ENCODE measurements around the gene CHKB.
A peak's percentile ranks its signal among the peaks of the same experiment; 100 is the strongest.

CHKB gene

GRCh38 chr22:50627642-50628542, 45.2 kb upstream of the CHKB start, which contains the start of gene ARSA:
Gene ARSA (minus strand): TSS chr22:50628152. CDS start chr22:50627779, 373 bp downstream.
- ChIA-PET POLR2A (interaction anchor here (0.7 to 1.6 kb wide), 7 partner anchors 9 to 120 kb away, joined by 3 to 8 read pairs (median 3); partner anchors contain the start of genes LMF2, NCAPH2 and SYCE3), CTCF (interaction anchor here (0.7 to 1.5 kb wide), 6 partner anchors 13 to 147 kb away, joined by 3 to 4 read pairs (median 3); no protein-coding TSS in a partner anchor)
- Histone ChIP-seq H3K36me3 (ENCODE audit: control insufficient read depth in 2 of 2, insufficient read depth in 1 of 2, low read length in 2 of 2) (peaks cover 0 to 11% of the 10 kb centered on the region in 2 experiments; a peak in 1 of 3 replicates), H3K9me3 (ENCODE audit: control insufficient read depth, insufficient read depth, low read depth, low read length) (no peaks in the 10 kb centered on the region), H3K27ac (ENCODE audit: extremely low read depth, low read depth, low read length) (peak within 1 kb of the TSS; percentile 73; the same call in 1 of the 2 replicates), H3K4me3 (ENCODE audit: low read depth, low read length) (peak within 1 kb of the TSS; percentile 71), H3K4me1 (ENCODE audit: control insufficient read depth, insufficient read depth, low read length) (no peaks in the 10 kb centered on the region; the same call in 1 of the 2 replicates)
- TF ChIP-seq TRIM28 (IDR thresholded peaks at IDR 0.05; ENCODE audit: borderline replicate concordance, low read length) (no peak), ZBTB26 (tag by site-specific recombination; optimal IDR thresholded peaks at IDR 0.05) (peak; percentile 81), SP7 (tag by site-specific recombination; IDR thresholded peaks at IDR 0.05) (no peak), KLF8 (tag by site-specific recombination; IDR thresholded peaks at IDR 0.05) (peak; percentile 82), ZNF391 (tag by site-specific recombination; IDR thresholded peaks at IDR 0.05; ENCODE audit: borderline replicate concordance, low read depth) (no peak), PATZ1 (tag by site-specific recombination; IDR thresholded peaks at IDR 0.05) (0 out of 2 replicates have a peak, but pooled peaks have one; percentile 36), ZNF610 (tag by site-specific recombination; IDR thresholded peaks at IDR 0.05; ENCODE audit: borderline replicate concordance) (no peak), ZNF266 (tag by site-specific recombination; IDR thresholded peaks at IDR 0.05; ENCODE audit: low read depth) (no peak), ZNF112 (tag by site-specific recombination; IDR thresholded peaks at IDR 0.05) (no peak), ZBTB8A (tag by site-specific recombination; IDR thresholded peaks at IDR 0.05) (peak; percentile 81), PRDM1 (tag by site-specific recombination; IDR thresholded peaks at IDR 0.05) (no peak), MEIS1 (CRISPR knock-in tag; IDR thresholded peaks at IDR 0.05; ENCODE audit: borderline replicate concordance) (no peak), ZNF645 (tag by site-specific recombination; IDR thresholded peaks at IDR 0.05) (no peak), ZNF354C (tag by site-specific recombination; IDR thresholded peaks at IDR 0.05; ENCODE audit: borderline replicate concordance, low read depth) (no peak), ZNF248 (tag by site-specific recombination; IDR thresholded peaks at IDR 0.05) (no peak), KLF9 (tag by site-specific recombination; IDR thresholded peaks at IDR 0.05; ENCODE audit: low read depth) (peak; percentile 51), PRDM4 (tag by site-specific recombination; IDR thresholded peaks at IDR 0.05) (0 out of 2 replicates have a peak, but pooled peaks have one; percentile 21), ZBTB1 (tag by site-specific recombination; IDR thresholded peaks at IDR 0.05) (no peak), HOXA7 (CRISPR knock-in tag; IDR thresholded peaks at IDR 0.05; ENCODE audit: borderline replicate concordance) (no peak), CTCF (tag by site-specific recombination; IDR thresholded peaks at IDR 0.05) (peak; percentile 59; the same call in 1 of the 2 replicates), ZBTB11 (tag by site-specific recombination; conservative IDR thresholded peaks at IDR 0.05; ENCODE audit: low read depth) (peak; percentile 74), ZNF223 (tag by site-specific recombination; IDR thresholded peaks at IDR 0.05) (no peak)
